Measurements from ENCODE around the gene PTPRJ.

Gene PTPRJ

GRCh38 chr11:48074425-48075181, 94.2 kb downstream of the PTPRJ start:
- no peak for DNase-seq

GRCh38 chr11:48075637-48076036, 95.3 kb downstream of the PTPRJ start:
- DNase-seq: no peak

GRCh38 chr11:48077251-48077650, 96.9 kb downstream of the PTPRJ start:
- no peak for DNase-seq

DNA sequence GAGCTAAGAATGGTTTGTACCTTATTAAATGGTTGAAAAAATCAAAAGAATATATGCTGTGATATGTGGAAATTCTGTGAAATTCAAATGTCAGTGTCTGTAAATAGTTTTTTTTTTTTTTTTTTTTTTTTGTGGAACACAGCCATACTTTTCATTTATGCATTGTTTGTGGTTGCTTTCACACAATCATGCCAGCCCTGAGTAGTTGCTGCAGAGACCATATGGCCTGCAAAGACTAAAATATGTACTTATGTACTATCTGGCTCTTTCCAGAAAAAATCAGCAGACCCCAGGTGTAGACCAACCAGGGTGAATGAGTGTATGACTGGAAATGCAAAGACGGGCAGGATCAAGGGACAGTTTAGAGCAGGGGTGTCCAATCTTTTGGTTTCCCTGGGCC, 98.3 kb downstream of the PTPRJ start:
- DNase-seq: no peak

GRCh38 chr11:48079596-48079995, 99.2 kb downstream of the PTPRJ start:
- no peak for DNase-seq

- DNase-seq: no peak
These were observed 100.0 kb downstream of the PTPRJ start for GRCh38 chr11:48080301-48080861.

GRCh38 chr11:48081151-48082010, 101.0 kb downstream of the PTPRJ start:
- no peak for DNase-seq

- no peak for DNase-seq
These were observed 102.4 kb downstream of the PTPRJ start for GRCh38 chr11:48082771-48083170.

- no peak for DNase-seq
These were observed 103.1 kb downstream of the PTPRJ start for GRCh38 chr11:48083421-48083820.

DNA sequence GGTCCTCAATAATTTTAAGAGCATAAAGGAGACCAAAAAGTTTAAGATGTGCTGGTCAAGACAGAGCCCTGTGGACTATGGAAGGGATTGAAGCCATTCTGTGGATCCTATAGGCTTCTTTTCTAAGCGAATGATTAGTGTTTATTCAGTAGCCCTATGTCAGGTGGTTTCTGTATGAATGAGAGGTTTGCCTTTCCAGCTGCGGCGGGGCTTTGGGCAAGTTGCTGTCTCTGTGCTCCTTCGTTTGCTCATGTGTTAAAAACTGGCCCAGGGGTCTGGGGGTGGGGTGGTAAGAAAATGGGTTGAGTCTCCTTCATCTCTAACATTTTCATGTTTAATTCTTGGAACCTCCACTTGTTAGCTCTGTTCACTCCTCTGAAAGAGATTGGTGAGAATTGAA, 105.3 kb downstream of the PTPRJ start:
- DNase-seq: no peak

- no peak for DNase-seq
These were observed 107.1 kb downstream of the PTPRJ start for GRCh38 chr11:48087422-48087821.

DNA sequence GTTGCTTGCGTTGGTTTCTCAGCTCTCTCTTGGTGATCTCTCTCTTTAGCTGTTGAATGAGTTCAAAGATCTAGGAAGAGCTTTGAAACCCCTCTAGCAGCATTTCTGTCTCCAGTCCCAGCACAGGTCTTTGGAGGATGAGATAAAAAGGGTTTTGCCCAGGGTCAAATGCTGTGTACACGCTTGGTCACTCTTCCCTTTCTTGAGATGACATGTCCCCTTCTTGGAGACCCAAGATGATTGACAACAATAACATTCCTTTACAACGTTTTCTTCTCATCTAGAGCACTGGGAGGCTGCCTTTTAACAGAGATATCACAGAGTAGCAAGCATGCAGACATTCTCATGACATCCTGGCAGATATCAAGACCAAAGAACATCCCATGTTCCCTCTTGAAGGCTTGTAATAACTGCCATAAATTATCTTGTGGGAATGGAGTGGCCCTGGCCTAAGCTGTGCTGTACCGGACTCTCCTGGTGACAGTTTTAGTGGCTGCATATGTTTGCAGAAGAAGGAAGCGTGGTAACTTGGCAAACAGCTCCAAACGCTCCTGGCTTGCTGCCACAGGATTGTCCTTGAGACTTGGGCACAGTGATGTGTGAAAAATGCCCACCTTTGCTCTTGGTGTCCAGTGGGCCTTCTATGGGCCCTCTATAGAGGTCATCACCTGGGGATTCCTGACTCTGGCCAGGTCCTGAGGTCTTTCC, 107.8 kb downstream of the PTPRJ start:
- DNase-seq: peak; percentile 53 to 81

DNA sequence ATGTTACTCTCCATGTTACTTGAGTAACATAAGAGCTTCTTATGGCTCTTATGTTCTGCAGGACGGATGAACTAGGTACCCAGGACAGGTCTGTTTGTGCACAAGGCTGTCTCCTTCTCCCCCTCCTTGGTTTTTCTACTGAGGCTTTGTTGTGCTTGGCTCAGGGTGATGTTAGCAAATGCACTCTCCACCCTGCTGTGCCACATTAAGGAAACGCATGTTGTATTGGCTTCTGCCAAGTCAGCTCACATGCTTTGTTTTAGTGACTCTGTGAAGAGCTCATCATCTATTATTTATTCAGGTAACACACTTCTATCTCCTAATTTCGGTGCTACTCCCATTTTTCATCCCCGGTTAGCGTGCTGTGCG, 108.3 kb downstream of the PTPRJ start:
- peak; percentile 72 to 91 for DNase-seq

DNA sequence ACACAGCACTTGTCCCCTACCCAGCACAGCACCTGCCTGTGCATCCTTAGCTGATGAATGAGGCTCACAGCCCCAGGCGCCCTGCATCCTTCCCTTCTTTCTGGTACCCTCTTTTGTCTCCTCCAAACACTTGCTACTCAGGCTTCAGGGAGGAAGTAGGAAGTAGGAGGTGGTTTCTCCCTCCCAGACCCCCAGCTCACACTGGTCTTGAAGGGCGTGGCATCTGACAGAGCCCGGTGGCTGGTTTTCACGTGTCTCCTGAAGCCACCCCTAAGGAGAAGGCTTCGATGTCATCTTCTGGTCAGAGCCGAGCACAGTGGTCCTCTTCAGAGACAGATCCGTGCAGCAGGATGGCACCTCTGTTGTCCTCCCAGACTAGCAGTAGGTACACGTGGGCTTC, 109.8 kb downstream of the PTPRJ start:
- DNase-seq: no peak

GRCh38 chr11:48091426-48092102, 111.2 kb downstream of the PTPRJ start:
- DNase-seq: no peak

DNA sequence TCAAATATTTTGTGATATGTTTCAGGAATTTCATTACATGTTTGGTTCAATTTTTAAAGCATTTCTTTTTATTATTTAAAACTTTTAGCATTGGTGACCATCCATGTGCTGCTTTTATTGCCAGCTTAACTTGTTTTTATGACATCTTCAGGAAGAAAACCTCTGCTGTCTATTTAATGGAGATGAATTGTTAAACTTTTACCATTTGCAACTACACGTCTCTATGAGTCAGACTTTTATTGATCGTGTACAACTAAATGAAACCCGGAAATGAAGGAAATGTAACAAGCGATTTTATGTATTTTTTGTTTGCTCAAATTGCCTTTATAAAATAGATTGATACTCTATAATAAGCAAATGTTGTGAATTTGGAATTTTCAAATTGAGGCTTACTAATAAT, 113.0 kb downstream of the PTPRJ start:
- DNase-seq: no peak

DNA sequence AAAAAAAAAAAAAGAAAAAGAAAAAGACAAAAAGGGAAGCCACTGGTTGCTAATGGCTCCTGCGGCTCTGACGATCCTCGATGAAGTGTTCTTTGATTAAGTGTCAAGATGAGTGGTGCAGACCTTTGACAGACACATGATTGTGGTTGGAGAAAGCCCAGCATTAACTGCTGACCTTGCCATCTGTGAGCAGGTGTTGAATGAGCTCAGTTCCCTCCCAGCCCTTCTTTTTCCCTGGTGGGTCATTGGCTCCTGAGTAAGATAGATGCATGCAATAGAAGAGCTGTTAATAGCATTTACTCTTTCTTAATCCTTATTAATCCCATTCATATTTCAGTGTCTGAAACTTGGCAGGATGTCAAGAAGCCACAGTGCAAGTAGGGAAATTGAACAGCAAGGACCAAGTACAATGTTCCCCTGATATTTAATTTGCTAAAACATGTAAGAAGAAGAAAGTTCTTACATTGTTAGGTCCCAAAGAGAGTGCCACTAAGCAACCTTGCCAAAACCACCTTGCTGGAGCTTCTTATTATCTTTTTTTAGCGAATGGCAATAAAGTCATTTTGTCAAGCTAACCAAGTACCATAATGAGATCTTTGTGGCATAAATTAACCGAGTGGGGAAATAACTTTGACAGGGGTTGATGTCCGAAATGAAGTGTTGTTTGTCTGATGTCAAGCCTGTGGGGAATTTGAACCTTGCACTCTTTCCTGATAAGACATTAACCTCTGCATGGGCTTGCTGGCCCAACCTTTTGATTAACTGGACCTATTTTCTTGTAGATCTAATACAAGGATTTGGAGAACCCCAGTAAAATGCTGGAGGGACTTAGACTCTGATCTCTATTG, 113.7 kb downstream of the PTPRJ start:
- DNase-seq: peak in 1 of 2 experiments; percentile 42

GRCh38 chr11:48094643-48095339, 114.4 kb downstream of the PTPRJ start:
- DNase-seq: no peak

- no peak for DNase-seq
These were observed 115.6 kb downstream of the PTPRJ start for GRCh38 chr11:48095779-48096470.
